GM12878 (cell line): ENCODE data around the gene SIK1.
"Not testable (repeated sequence)": the region's sequence is repeated elsewhere in the genome, so short reads cannot be mapped to it uniquely, and the experiment has no call there.

Source experiments
- NBN ChIP-seq: fragments of 450-650 bp; IDR thresholded peaks from 2 replicates; pipeline ENCODE4 v1.6.1; 2016
- SIN3A ChIP-seq: IDR thresholded peaks from 2 replicates; pipeline ENCODE4 v1.6.1; 2012; ENCODE audit warnings: low read depth, low read length, improper control_type of control experiment
- ZNF217 ChIP-seq: fragments of 450-650 bp; IDR thresholded peaks from 2 replicates; pipeline ENCODE4 v1.6.1; 2017; ENCODE audit warnings: antibody characterized with exemption, mild to moderate bottlenecking

DNA sequence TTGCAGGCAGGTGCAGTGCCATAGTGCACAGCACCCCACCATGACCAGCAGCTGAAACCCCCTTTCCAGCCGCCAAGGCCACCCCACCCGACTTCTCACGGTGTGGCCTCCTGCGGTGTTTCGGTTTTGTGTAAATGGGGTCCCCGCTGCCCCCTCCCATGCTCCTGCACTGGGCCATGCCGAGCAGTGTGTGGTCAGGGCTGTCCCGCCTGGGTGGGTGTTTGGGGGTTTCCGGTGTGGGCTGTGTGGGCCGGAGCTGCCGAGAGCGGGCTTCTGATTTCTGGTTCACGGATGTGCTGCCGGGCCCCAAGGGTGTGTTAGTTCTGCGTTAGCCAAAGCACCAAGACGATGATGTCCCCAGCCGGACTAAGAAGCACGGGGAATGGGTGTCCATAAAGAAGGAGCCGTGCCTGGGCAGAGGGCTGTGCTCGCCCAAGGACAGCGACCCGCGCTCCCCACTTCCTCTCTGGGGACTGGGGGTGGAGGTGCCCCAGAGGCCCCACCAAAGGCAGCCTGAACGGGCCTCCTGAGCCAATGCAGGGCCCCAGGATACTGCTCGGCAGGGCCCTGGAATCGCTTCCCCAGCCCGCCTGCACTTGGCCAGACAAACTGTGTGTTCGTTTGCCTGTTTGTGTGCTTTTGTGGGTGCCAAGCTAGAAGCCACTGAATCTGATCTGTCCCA, 45.9 kb downstream of the SIK1 start:
- TF ChIP-seq SIN3A, ZNF217, NBN: not testable (repeated sequence)
